Thymus (tissue), 11 donors: ENCODE measurements around the gene ANKRD62. TPM values are rescaled to one million over a fixed set of nuclear protein-coding genes. Genes with fewer than 3 reads are reported as not detected.

Experiments used
- DNase-seq, 9 donors: peaks; one replicate each; pipeline ENCODE4 v3.0.0-alpha.2; 2013; ENCODE audit warnings: low spot score in 9 of 9, low read depth in 6 of 9, missing footprints in 1 of 9
- H3K27ac ChIP-seq, 2 donors: one replicate each; pipeline ENCODE4 v1.5.1; 2013; ENCODE audit warnings: control low read depth in 1 of 2, low read depth in 1 of 2, low read length in 1 of 2, mild to moderate bottlenecking in 1 of 2, moderate library complexity in 1 of 2
- H3K27me3 ChIP-seq, 2 donors: one replicate each; pipeline ENCODE4 v1.5.1; 2013; ENCODE audit warnings: low read length in 1 of 2; ENCODE audit not compliant: control insufficient read depth in 2 of 2, insufficient read depth in 1 of 2
- H3K36me3 ChIP-seq, 2 donors: one replicate each; pipeline ENCODE4 v1.5.1; 2013; ENCODE audit warnings: low read length in 1 of 2, mild to moderate bottlenecking in 1 of 2, moderate library complexity in 1 of 2; ENCODE audit not compliant: control insufficient read depth in 2 of 2, insufficient read depth in 2 of 2
- H3K4me1 ChIP-seq, 2 donors: one replicate each; pipeline ENCODE4 v1.5.1; 2013; ENCODE audit warnings: low read length in 2 of 2; ENCODE audit not compliant: control insufficient read depth in 2 of 2, insufficient read depth in 2 of 2
- H3K4me3 ChIP-seq, 2 donors: one replicate each; pipeline ENCODE4 v1.5.1; 2013; ENCODE audit warnings: low read length in 2 of 2, control low read depth in 1 of 2, mild to moderate bottlenecking in 1 of 2
- H3K9me3 ChIP-seq, 2 donors: one replicate each; pipeline ENCODE4 v1.5.1; 2013; ENCODE audit warnings: low read length in 1 of 2, mild to moderate bottlenecking in 1 of 2; ENCODE audit not compliant: control insufficient read depth in 2 of 2, insufficient read depth in 1 of 2
- WGBS: extraction: QIAGEN DNeasy Blood & Tissue Kit; methylation state at CpG from one replicate; pipeline ENCODE4 v1.1.7; 2013; 5-methylcytosine and 5-hydroxymethylcytosine counted together
- polyA plus RNA-seq: library from polyadenylated mRNA; stranded (reverse); fragments of 200-250 nt; gene quantifications from one replicate; pipeline ENCODE4 v1.2.3, GENCODE V29; 2013
- total RNA-seq: library from RNA; stranded (reverse); fragments of 120-200 nt; gene quantifications from one replicate; pipeline ENCODE4 v1.2.4, GENCODE V29; 2013
- donor health status: healthy.

ANKRD62 gene
- total and polyA plus RNA-seq, 2 donors: not detected

GRCh38 chr18:12088731-12089375 is 4.8 kb upstream of the ANKRD62 start:
- Histone ChIP-seq H3K4me1 (no peaks in the 10 kb centered on the region), H3K4me3 (no peak overlapping the region), H3K27ac (no peak overlapping the region), H3K27me3 (no peaks in the 10 kb centered on the region), H3K9me3 (peaks cover 0 to 2% of the 10 kb centered on the region in 2 donors), H3K36me3 (no peaks in the 10 kb centered on the region)
- no peak for DNase-seq
- 86% methylated on average over 5 of the region's 5 CpGs for WGBS

GRCh38 chr18:12091538-12092141 is 2.0 kb upstream of the ANKRD62 start:
- H3K4me3 ChIP-seq: no peak overlapping the region
- peaks cover 0 to 2% of the 10 kb centered on the region in 2 donors for H3K9me3 ChIP-seq
- no peaks in the 10 kb centered on the region for H3K36me3 ChIP-seq
- H3K4me1 ChIP-seq: no peaks in the 10 kb centered on the region
- no peaks in the 10 kb centered on the region for H3K27me3 ChIP-seq
- no peak overlapping the region for H3K27ac ChIP-seq
- WGBS: 86% methylated on average over 9 of the region's 9 CpGs
- DNase-seq: no peak

- Histone ChIP-seq H3K27me3 (no peaks in the 10 kb centered on the region), H3K4me1 (no peaks in the 10 kb centered on the region), H3K4me3 (no peak overlapping the region), H3K27ac (no peak overlapping the region), H3K9me3 (peaks cover 0 to 2% of the 10 kb centered on the region in 2 donors), H3K36me3 (no peaks in the 10 kb centered on the region)
- peak in 1 of 9 donors; percentile 1 for DNase-seq
- 83% methylated on average over 17 of the region's 17 CpGs for WGBS
Observed at GRCh38 chr18:12092398-12093229, 1.0 kb upstream of the ANKRD62 start.

GRCh38 chr18:12098374-12098773 is 4.7 kb downstream of the ANKRD62 start:
- no peak overlapping the region for H3K4me3 ChIP-seq
- no peaks in the 10 kb centered on the region for H3K9me3 ChIP-seq
- H3K27me3 ChIP-seq: no peaks in the 10 kb centered on the region
- DNase-seq: no peak
- H3K4me1 ChIP-seq: no peaks in the 10 kb centered on the region
- H3K27ac ChIP-seq: no peak overlapping the region
- H3K36me3 ChIP-seq: no peaks in the 10 kb centered on the region
- WGBS: 94% methylated on average over 5 of the region's 5 CpGs

GRCh38 chr18:12099160-12099559 is 5.5 kb downstream of the ANKRD62 start:
- no peak for DNase-seq
- no peaks in the 10 kb centered on the region for H3K9me3 ChIP-seq
- H3K4me3 ChIP-seq: no peak overlapping the region
- no peaks in the 10 kb centered on the region for H3K36me3 ChIP-seq
- no peaks in the 10 kb centered on the region for H3K27me3 ChIP-seq
- no peak overlapping the region for H3K27ac ChIP-seq
- H3K4me1 ChIP-seq: no peaks in the 10 kb centered on the region

GRCh38 chr18:12101266-12101665 is 7.6 kb downstream of the ANKRD62 start:
- Histone ChIP-seq H3K4me3 (no peak overlapping the region), H3K9me3 (no peaks in the 10 kb centered on the region), H3K36me3 (no peaks in the 10 kb centered on the region), H3K27ac (no peak overlapping the region), H3K27me3 (no peaks in the 10 kb centered on the region), H3K4me1 (no peaks in the 10 kb centered on the region)
- 97% methylated on average over 1 of the region's 1 CpG for WGBS
- DNase-seq: no peak

GRCh38 chr18:12102136-12102842 is 8.6 kb downstream of the ANKRD62 start:
- Histone ChIP-seq H3K27me3 (no peaks in the 10 kb centered on the region), H3K27ac (no peak overlapping the region), H3K4me3 (no peak overlapping the region), H3K4me1 (no peaks in the 10 kb centered on the region), H3K9me3 (no peaks in the 10 kb centered on the region), H3K36me3 (no peaks in the 10 kb centered on the region)
- WGBS: 85% methylated on average over 13 of the region's 13 CpGs
- no peak for DNase-seq

- WGBS: 90% methylated on average over 2 of the region's 2 CpGs
- no peak overlapping the region for H3K4me3 ChIP-seq
- H3K4me1 ChIP-seq: no peaks in the 10 kb centered on the region
- H3K27ac ChIP-seq: no peak overlapping the region
- peak in 1 of 9 donors; percentile 12 for DNase-seq
- no peaks in the 10 kb centered on the region for H3K36me3 ChIP-seq
- no peaks in the 10 kb centered on the region for H3K27me3 ChIP-seq
- peaks cover 0 to 4% of the 10 kb centered on the region in 2 donors for H3K9me3 ChIP-seq
Observed at GRCh38 chr18:12106471-12106870, 12.8 kb downstream of the ANKRD62 start.

- Histone ChIP-seq H3K4me1 (no peaks in the 10 kb centered on the region), H3K27me3 (no peaks in the 10 kb centered on the region), H3K36me3 (no peaks in the 10 kb centered on the region), H3K9me3 (peaks cover 0 to 4% of the 10 kb centered on the region in 2 donors), H3K4me3 (no peak overlapping the region), H3K27ac (no peak overlapping the region)
- DNase-seq: no peak
- 99% methylated on average over 3 of the region's 3 CpGs for WGBS
Observed at GRCh38 chr18:12109836-12110235, 16.2 kb downstream of the ANKRD62 start.
